PC-3 (cell line): ENCODE measurements around the gene SLC24A3. TPM values are rescaled to one million over a fixed set of nuclear protein-coding genes. Genes with fewer than 3 reads are reported as not detected.

Experiments used
- ATAC-seq: fragments of 200-7000 bp; cut with Tn5 transposase; 2 replicates; pipeline ENCODE4 v1.9.1; 2020; ENCODE audit warnings: mild to moderate bottlenecking, moderate library complexity
- BruUV-seq: library from RNA; stranded (reverse); fragments of 400-500 nt; replicated peaks from 2 replicates; lab custom pipeline; 2021; lab: Mats Ljungman, UMichigan
- CTCF ChIA-PET: fragments of 300-600 bp; sonication (Branson Sonifier 250); formaldehyde crosslinking; loops from one replicate; lab custom pipeline; 2022; ENCODE audit warnings: antibody characterized with exemption; lab: Charles Lee
- POLR2A ChIA-PET: fragments of 300-600 bp; sonication (Branson Sonifier 250); formaldehyde crosslinking; loops from one replicate; lab custom pipeline; 2022; ENCODE audit warnings: antibody characterized with exemption; ENCODE audit not compliant: unreplicated experiment; lab: Charles Lee
- DNase-seq: peaks from one replicate; pipeline ENCODE4 v3.0.0-alpha.2; 2015
- H2AFZ ChIP-seq: fragments of 300-600 bp; sonication (generic); 2 replicates; pipeline ENCODE4 v1.6.0; 2016; ENCODE audit warnings: antibody characterized with exemption, low read length
- H3F3A ChIP-seq: fragments of 300-600 bp; sonication (generic); one replicate; pipeline ENCODE4 v1.6.0; 2017; ENCODE audit warnings: antibody characterized with exemption, low read length, control low read depth, mild to moderate bottlenecking; ENCODE audit not compliant: unreplicated experiment
- H3K27ac ChIP-seq: fragments of 300-600 bp; sonication (generic); 2 replicates; pipeline ENCODE4 v1.5.1; 2016; ENCODE audit warnings: mild to moderate bottlenecking, low read length
- H3K27me3 ChIP-seq: fragments of 300-600 bp; sonication (generic); 2 replicates; pipeline ENCODE4 v1.6.1; 2016; ENCODE audit warnings: low read length, mixed read lengths
- H3K36me3 ChIP-seq: fragments of 300-600 bp; sonication (generic); 2 replicates; pipeline ENCODE4 v1.6.1; 2016; ENCODE audit warnings: low read depth, mixed run types, low read length, mixed read lengths
- H3K4me1 ChIP-seq: fragments of 300-600 bp; sonication (generic); 2 replicates; pipeline ENCODE4 v1.5.1; 2016; ENCODE audit warnings: low read length; ENCODE audit not compliant: insufficient read depth
- H3K4me2 ChIP-seq: fragments of 300-600 bp; sonication (generic); 2 replicates; pipeline ENCODE4 v1.6.0; 2016; ENCODE audit warnings: low read length
- H3K4me3 ChIP-seq: fragments of 300-600 bp; sonication (generic); 2 replicates; pipeline ENCODE4 v1.5.1; 2016; ENCODE audit warnings: mild to moderate bottlenecking, low read length, mixed read lengths
- H3K79me2 ChIP-seq: fragments of 300-600 bp; sonication (generic); 2 replicates; pipeline ENCODE4 v1.6.1; 2017; ENCODE audit warnings: low read length, mixed read lengths
- H3K9ac ChIP-seq: fragments of 300-600 bp; sonication (generic); 2 replicates; pipeline ENCODE4 v1.6.0; 2016; ENCODE audit warnings: mild to moderate bottlenecking, low read length
- H3K9me2 ChIP-seq: fragments of 300-600 bp; sonication (generic); replicated peaks from 2 replicates; pipeline ENCODE4 v1.6.1; 2016; ENCODE audit warnings: mixed run types, low read length, mixed read lengths
- H3K9me3 ChIP-seq: fragments of 300-600 bp; sonication (generic); 2 replicates; pipeline ENCODE4 v1.6.1; 2016; ENCODE audit warnings: low read length, mixed read lengths
- H4K20me1 ChIP-seq: fragments of 300-600 bp; sonication (generic); 2 replicates; pipeline ENCODE4 v1.6.1; 2016; ENCODE audit warnings: low read length, mixed read lengths
- EZH2 ChIP-seq: fragments of 300-600 bp; sonication (generic); IDR thresholded peaks from one replicate; pipeline ENCODE4 v1.6.1; 2017; ENCODE audit warnings: antibody characterized with exemption, mild to moderate bottlenecking, low read length; ENCODE audit not compliant: unreplicated experiment
- EZH2phosphoT487 ChIP-seq: fragments of 300-600 bp; sonication (generic); IDR thresholded peaks from 2 replicates; pipeline ENCODE4 v1.6.1; 2018; ENCODE audit warnings: mild to moderate bottlenecking, antibody characterized with exemption, low read length, borderline replicate concordance
- intact Hi-C: fragments of 100-400 bp; cut with micrococcal nuclease; formaldehyde crosslinking; loops from 2 replicates; pipeline ENCODE4 v1.9.0; 2023
- total RNA-seq: library from RNA; depleted of rRNA; stranded (reverse); fragments of >200 nt; gene quantifications from 2 replicates; pipeline ENCODE4 v1.2.3, GENCODE V29; 2014
- TF ChIP-seq, protein P1 (sequence below): fragments of 300-600 bp; sonication (generic); conservative IDR thresholded peaks from 2 replicates; pipeline ENCODE4 v1.5.1; 2017; ENCODE audit warnings: antibody characterized with exemption, low read depth, mild to moderate bottlenecking, low read length

The SLC24A3 gene
- total RNA-seq, 1 experiment from 2014 or later, result 0.11 TPM

DNA sequence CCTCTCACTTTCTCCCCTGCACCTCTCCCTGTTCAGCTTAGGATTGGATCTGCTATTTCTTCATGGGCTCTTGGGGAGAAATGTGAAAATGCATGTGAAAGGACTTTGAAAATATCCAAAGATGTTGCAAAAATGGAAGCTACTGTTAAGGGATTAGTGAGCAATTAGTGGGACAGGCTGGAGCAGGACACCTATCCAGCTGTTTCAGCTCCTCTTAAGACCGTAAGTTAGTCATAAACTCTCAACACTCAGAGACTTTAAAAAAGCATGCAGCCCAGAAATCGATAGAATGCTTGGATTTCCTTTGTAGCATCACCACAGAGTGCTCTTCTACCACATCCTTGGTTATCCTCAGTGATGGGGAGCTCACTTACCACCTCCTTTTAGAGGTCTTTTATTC, 88.7 kb downstream of the SLC24A3 start:
- no peak overlapping the region for H3K4me2 ChIP-seq
- H3K9ac ChIP-seq, result no peak overlapping the region
- H2AFZ ChIP-seq, result no peak overlapping the region
- ChIA-PET POLR2A (no interaction called here), CTCF (no interaction called here)
- no peaks in the 10 kb centered on the region for H3K79me2 ChIP-seq
- no peaks in the 10 kb centered on the region for H3F3A ChIP-seq
- DNase-seq, result no peak
- TF ChIP-seq, protein P1, sequence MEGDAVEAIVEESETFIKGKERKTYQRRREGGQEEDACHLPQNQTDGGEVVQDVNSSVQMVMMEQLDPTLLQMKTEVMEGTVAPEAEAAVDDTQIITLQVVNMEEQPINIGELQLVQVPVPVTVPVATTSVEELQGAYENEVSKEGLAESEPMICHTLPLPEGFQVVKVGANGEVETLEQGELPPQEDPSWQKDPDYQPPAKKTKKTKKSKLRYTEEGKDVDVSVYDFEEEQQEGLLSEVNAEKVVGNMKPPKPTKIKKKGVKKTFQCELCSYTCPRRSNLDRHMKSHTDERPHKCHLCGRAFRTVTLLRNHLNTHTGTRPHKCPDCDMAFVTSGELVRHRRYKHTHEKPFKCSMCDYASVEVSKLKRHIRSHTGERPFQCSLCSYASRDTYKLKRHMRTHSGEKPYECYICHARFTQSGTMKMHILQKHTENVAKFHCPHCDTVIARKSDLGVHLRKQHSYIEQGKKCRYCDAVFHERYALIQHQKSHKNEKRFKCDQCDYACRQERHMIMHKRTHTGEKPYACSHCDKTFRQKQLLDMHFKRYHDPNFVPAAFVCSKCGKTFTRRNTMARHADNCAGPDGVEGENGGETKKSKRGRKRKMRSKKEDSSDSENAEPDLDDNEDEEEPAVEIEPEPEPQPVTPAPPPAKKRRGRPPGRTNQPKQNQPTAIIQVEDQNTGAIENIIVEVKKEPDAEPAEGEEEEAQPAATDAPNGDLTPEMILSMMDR, result no peak
- TF ChIP-seq EZH2, result no peak
- no peak for TF ChIP-seq EZH2phosphoT487
- no peaks in the 10 kb centered on the region for H3K9me2 ChIP-seq
- no peaks in the 10 kb centered on the region for H4K20me1 ChIP-seq
- intact Hi-C loops, result no loop called here
- no TSS peak for BruUV-seq
- H3K27ac ChIP-seq, result no peak overlapping the region
- no peaks in the 10 kb centered on the region for H3K9me3 ChIP-seq
- no peaks in the 10 kb centered on the region for H3K36me3 ChIP-seq
- no peaks in the 10 kb centered on the region for H3K4me1 ChIP-seq
- peaks cover 22% of the 10 kb centered on the region for H3K27me3 ChIP-seq
- no peak for ATAC-seq
- no peak overlapping the region for H3K4me3 ChIP-seq

DNA sequence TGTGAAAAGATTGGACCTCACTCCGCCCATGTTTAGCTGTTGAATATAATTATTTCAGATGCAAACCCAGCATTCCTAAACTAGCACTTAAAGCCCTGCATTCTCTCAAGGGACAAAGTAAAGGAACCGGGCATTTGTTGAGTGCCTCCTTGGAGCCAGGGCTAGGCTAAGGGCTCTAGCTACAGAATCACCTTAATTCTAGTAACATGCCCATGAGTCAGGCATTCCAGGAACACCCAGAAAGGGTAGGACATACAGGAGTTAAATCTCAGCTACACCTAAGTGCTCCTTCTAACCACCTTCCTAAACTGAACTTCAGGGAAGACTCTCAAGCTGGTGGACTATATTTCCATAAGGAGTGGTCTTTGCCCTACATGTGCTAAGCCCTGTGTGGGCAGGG, 89.4 kb downstream of the SLC24A3 start:
- H3K4me3 ChIP-seq, result no peak overlapping the region
- H3K4me1 ChIP-seq, result no peaks in the 10 kb centered on the region
- H2AFZ ChIP-seq, result no peak overlapping the region
- no peaks in the 10 kb centered on the region for H3F3A ChIP-seq
- intact Hi-C loops, result no loop called here
- H3K9me2 ChIP-seq, result no peaks in the 10 kb centered on the region
- TF ChIP-seq EZH2 (no peak), EZH2phosphoT487 (no peak)
- TF ChIP-seq, protein P1, result no peak
- DNase-seq (no peak), ATAC-seq (no peak)
- no peaks in the 10 kb centered on the region for H3K9me3 ChIP-seq
- ChIA-PET POLR2A (no interaction called here), CTCF (no interaction called here)
- H3K9ac ChIP-seq, result no peak overlapping the region
- H4K20me1 ChIP-seq, result no peaks in the 10 kb centered on the region
- no peaks in the 10 kb centered on the region for H3K79me2 ChIP-seq
- H3K36me3 ChIP-seq, result no peaks in the 10 kb centered on the region
- no peak overlapping the region for H3K4me2 ChIP-seq
- peaks cover 22% of the 10 kb centered on the region for H3K27me3 ChIP-seq
- no peak overlapping the region for H3K27ac ChIP-seq
- no TSS peak for BruUV-seq

DNA sequence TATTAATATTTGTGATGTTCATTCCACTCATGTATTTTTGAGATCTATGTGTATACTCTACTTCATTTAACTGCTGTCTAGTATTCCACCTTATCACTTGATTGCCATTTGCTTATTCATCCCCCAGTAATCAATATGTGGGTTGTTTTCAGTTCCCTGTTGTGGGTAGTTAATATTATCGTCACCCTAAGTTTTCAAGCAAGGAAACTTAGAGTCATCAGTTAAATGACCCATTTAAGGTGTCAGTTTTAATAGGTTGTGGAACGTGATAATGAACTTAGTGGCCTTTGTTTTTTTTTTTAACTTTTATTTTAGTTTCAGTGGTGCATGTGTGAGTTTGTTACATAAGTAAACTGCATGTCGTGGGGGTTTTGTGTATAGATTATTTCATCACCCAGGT, 90.3 kb downstream of the SLC24A3 start:
- H3F3A ChIP-seq, result no peaks in the 10 kb centered on the region
- H3K9me2 ChIP-seq, result no peaks in the 10 kb centered on the region
- no TSS peak for BruUV-seq
- H3K36me3 ChIP-seq, result no peaks in the 10 kb centered on the region
- no peak overlapping the region for H3K27ac ChIP-seq
- no peak overlapping the region for H3K9ac ChIP-seq
- DNase-seq (no peak), ATAC-seq (no peak)
- no peaks in the 10 kb centered on the region for H4K20me1 ChIP-seq
- intact Hi-C loops, result no loop called here
- CTCF ChIA-PET, result no interaction called here
- POLR2A ChIA-PET, result no interaction called here
- H2AFZ ChIP-seq, result no peak overlapping the region
- peaks cover 22% of the 10 kb centered on the region for H3K27me3 ChIP-seq
- H3K79me2 ChIP-seq, result no peaks in the 10 kb centered on the region
- H3K9me3 ChIP-seq, result no peaks in the 10 kb centered on the region
- no peak overlapping the region for H3K4me2 ChIP-seq
- H3K4me3 ChIP-seq, result no peak overlapping the region
- H3K4me1 ChIP-seq, result no peaks in the 10 kb centered on the region
- no peak for TF ChIP-seq EZH2phosphoT487
- TF ChIP-seq, protein P1, result no peak
- TF ChIP-seq EZH2, result no peak
